ENCODE results near the gene UBE2I. TPM values are rescaled to one million over a fixed set of nuclear protein-coding genes. Genes with fewer than 3 reads are reported as not detected.

UBE2I gene
- total and polyA plus RNA-seq, 4 donors = 19.4 to 23.9 (median 22.5) TPM

DNA sequence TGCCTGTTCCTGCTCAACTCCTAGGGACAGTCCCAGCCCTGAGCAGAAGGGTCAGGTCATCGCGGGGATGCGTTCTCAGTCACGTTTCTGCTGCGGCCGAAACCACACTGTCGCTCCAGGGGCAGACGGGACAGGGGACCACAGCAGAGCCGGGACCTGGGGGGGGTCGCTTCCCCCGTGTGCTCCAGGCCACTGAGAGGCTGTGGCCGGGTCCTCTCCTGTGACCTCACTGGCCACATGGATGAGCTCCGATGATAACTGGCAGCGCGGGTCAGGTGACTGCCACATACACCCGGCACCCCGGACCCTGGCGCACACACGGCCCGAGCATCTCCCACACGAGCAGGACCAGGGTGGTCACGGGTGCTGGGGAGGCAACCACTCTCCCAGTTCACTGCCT is 55.1 kb downstream of the UBE2I start:
- Histone ChIP-seq H3K9ac (ENCODE audit: low read depth in 1 of 2, low read length in 2 of 2) (no peak overlapping the region), H3K4me3 (ENCODE audit: low read depth in 1 of 3, low read length in 3 of 3) (no peak overlapping the region), H3K27me3 (ENCODE audit: control insufficient read depth in 4 of 4, insufficient read depth in 4 of 4, low read length in 3 of 4) (no peaks in the 10 kb centered on the region), H3K9me3 (ENCODE audit: control insufficient read depth in 4 of 4, low read length in 3 of 4) (no peaks in the 10 kb centered on the region), H3K4me1 (ENCODE audit: control insufficient read depth in 4 of 4, insufficient read depth in 4 of 4, low read length in 3 of 4) (no peaks in the 10 kb centered on the region), H3K27ac (ENCODE audit: low read depth in 1 of 2, low read length in 2 of 2) (no peak overlapping the region), H3K36me3 (ENCODE audit: control insufficient read depth in 4 of 4, insufficient read depth in 3 of 4, low read depth in 1 of 4, low read length in 3 of 4) (peaks cover 4 to 54% (median 32%) of the 10 kb centered on the region in 4 donors)
- TF ChIP-seq SP1 (IDR thresholded peaks at IDR 0.05) = no peak
- no peak for TF ChIP-seq YY1 (IDR thresholded peaks at IDR 0.05)
- no peak for TF ChIP-seq TAF1 (conservative IDR thresholded peaks at IDR 0.05)
- TF ChIP-seq FOXA2 (IDR thresholded peaks at IDR 0.05) = no peak
- TF ChIP-seq, protein P1, sequence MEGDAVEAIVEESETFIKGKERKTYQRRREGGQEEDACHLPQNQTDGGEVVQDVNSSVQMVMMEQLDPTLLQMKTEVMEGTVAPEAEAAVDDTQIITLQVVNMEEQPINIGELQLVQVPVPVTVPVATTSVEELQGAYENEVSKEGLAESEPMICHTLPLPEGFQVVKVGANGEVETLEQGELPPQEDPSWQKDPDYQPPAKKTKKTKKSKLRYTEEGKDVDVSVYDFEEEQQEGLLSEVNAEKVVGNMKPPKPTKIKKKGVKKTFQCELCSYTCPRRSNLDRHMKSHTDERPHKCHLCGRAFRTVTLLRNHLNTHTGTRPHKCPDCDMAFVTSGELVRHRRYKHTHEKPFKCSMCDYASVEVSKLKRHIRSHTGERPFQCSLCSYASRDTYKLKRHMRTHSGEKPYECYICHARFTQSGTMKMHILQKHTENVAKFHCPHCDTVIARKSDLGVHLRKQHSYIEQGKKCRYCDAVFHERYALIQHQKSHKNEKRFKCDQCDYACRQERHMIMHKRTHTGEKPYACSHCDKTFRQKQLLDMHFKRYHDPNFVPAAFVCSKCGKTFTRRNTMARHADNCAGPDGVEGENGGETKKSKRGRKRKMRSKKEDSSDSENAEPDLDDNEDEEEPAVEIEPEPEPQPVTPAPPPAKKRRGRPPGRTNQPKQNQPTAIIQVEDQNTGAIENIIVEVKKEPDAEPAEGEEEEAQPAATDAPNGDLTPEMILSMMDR (IDR thresholded peaks at IDR 0.05; ENCODE audit: low read depth, low read length, missing input control) = no peak
- no peak for TF ChIP-seq JUND (IDR thresholded peaks at IDR 0.05)
- TF ChIP-seq, protein P2, sequence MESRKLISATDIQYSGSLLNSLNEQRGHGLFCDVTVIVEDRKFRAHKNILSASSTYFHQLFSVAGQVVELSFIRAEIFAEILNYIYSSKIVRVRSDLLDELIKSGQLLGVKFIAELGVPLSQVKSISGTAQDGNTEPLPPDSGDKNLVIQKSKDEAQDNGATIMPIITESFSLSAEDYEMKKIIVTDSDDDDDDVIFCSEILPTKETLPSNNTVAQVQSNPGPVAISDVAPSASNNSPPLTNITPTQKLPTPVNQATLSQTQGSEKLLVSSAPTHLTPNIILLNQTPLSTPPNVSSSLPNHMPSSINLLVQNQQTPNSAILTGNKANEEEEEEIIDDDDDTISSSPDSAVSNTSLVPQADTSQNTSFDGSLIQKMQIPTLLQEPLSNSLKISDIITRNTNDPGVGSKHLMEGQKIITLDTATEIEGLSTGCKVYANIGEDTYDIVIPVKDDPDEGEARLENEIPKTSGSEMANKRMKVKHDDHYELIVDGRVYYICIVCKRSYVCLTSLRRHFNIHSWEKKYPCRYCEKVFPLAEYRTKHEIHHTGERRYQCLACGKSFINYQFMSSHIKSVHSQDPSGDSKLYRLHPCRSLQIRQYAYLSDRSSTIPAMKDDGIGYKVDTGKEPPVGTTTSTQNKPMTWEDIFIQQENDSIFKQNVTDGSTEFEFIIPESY (IDR thresholded peaks at IDR 0.05) = no peak
- TF ChIP-seq FOXA1 (IDR thresholded peaks at IDR 0.05) = no peak
- no peak for TF ChIP-seq NR2F2 (IDR thresholded peaks at IDR 0.05)
- TF ChIP-seq RAD21 (IDR thresholded peaks at IDR 0.05) = no peak
- TF ChIP-seq, protein P3, sequence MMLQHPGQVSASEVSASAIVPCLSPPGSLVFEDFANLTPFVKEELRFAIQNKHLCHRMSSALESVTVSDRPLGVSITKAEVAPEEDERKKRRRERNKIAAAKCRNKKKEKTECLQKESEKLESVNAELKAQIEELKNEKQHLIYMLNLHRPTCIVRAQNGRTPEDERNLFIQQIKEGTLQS (IDR thresholded peaks at IDR 0.05) = no peak
- no peak for DNase-seq (ENCODE audit: low spot score)
- 92% methylated on average over 22 of the region's 22 CpGs for WGBS

DNA sequence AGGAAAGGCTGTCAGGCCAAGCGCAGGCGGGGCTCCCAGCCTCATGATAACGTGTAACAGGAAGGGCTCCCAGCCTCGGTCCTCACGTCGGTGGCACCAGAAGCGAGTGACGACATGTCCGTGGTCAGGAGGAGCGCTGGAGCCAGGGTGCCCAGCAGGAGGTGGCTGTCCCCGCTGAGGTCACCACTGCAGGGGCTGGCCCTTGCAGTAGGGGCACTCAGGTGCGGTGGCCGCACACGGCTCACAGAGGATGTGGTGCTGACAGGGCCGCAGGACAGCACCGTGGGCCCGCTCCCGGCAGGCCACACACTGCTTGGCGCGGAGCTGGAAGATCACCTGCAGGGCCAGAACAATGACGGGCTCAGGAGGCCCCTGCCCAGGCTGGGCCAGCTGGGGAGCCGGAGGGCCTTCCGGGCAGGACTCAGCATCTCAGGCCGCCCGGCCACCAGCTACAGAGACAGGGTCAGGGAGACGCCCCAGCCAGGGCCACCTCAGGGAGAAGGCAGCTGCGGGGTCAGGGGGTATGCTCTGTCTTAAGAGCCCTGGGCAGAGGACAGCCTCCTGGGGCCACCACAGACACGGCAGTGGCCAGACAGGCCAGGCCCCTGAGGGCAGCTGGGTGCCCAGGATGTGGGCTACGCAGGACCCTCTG is 56.8 kb downstream of the UBE2I start:
- DNase-seq (ENCODE audit: low spot score) = no peak
- Histone ChIP-seq H3K4me1 (ENCODE audit: control insufficient read depth in 4 of 4, insufficient read depth in 4 of 4, low read length in 3 of 4) (no peaks in the 10 kb centered on the region), H3K27ac (ENCODE audit: low read depth in 1 of 2, low read length in 2 of 2) (no peak overlapping the region), H3K27me3 (ENCODE audit: control insufficient read depth in 4 of 4, insufficient read depth in 4 of 4, low read length in 3 of 4) (no peaks in the 10 kb centered on the region), H3K36me3 (ENCODE audit: control insufficient read depth in 4 of 4, insufficient read depth in 3 of 4, low read depth in 1 of 4, low read length in 3 of 4) (peaks cover 4 to 51% (median 32%) of the 10 kb centered on the region in 4 donors), H3K9me3 (ENCODE audit: control insufficient read depth in 4 of 4, low read length in 3 of 4) (no peaks in the 10 kb centered on the region), H3K9ac (ENCODE audit: low read depth in 1 of 2, low read length in 2 of 2) (no peak overlapping the region), H3K4me3 (ENCODE audit: low read depth in 1 of 3, low read length in 3 of 3) (no peak overlapping the region)
- TF ChIP-seq HNF4G (IDR thresholded peaks at IDR 0.05) (no peak), HNF4A (conservative IDR thresholded peaks at IDR 0.05) (no peak), TAF1 (conservative IDR thresholded peaks at IDR 0.05) (no peak), RAD21 (IDR thresholded peaks at IDR 0.05) (no peak), NR2F2 (IDR thresholded peaks at IDR 0.05) (no peak), JUND (IDR thresholded peaks at IDR 0.05) (no peak), EGR1 (IDR thresholded peaks at IDR 0.05; ENCODE audit: low read depth in 2 of 2) (no peak), RXRA (IDR thresholded peaks at IDR 0.05) (no peak), GABPA (IDR thresholded peaks at IDR 0.05 in 1 of 2, conservative IDR thresholded peaks at IDR 0.05 in 1 of 2) (no peak), SP1 (IDR thresholded peaks at IDR 0.05) (no peak)
- TF ChIP-seq, protein P3 (IDR thresholded peaks at IDR 0.05) = no peak
- TF ChIP-seq, protein P2 (IDR thresholded peaks at IDR 0.05) = no peak
- TF ChIP-seq, protein P4, sequence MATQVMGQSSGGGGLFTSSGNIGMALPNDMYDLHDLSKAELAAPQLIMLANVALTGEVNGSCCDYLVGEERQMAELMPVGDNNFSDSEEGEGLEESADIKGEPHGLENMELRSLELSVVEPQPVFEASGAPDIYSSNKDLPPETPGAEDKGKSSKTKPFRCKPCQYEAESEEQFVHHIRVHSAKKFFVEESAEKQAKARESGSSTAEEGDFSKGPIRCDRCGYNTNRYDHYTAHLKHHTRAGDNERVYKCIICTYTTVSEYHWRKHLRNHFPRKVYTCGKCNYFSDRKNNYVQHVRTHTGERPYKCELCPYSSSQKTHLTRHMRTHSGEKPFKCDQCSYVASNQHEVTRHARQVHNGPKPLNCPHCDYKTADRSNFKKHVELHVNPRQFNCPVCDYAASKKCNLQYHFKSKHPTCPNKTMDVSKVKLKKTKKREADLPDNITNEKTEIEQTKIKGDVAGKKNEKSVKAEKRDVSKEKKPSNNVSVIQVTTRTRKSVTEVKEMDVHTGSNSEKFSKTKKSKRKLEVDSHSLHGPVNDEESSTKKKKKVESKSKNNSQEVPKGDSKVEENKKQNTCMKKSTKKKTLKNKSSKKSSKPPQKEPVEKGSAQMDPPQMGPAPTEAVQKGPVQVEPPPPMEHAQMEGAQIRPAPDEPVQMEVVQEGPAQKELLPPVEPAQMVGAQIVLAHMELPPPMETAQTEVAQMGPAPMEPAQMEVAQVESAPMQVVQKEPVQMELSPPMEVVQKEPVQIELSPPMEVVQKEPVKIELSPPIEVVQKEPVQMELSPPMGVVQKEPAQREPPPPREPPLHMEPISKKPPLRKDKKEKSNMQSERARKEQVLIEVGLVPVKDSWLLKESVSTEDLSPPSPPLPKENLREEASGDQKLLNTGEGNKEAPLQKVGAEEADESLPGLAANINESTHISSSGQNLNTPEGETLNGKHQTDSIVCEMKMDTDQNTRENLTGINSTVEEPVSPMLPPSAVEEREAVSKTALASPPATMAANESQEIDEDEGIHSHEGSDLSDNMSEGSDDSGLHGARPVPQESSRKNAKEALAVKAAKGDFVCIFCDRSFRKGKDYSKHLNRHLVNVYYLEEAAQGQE (IDR thresholded peaks at IDR 0.05) = no peak
- TF ChIP-seq, protein P1 (IDR thresholded peaks at IDR 0.05; ENCODE audit: low read depth, low read length, missing input control) = no peak
- 90% methylated on average over 29 of the region's 29 CpGs for WGBS
